DMS 273 (cell line): ENCODE measurements around the gene VTI1A.
"Not testable (repeated sequence)": the region's sequence is repeated elsewhere in the genome, so short reads cannot be mapped to it uniquely, and the experiment has no call there.

Source experiments
- DNase-seq: peaks from one replicate; lab custom pipeline; 2025; ENCODE audit not compliant: unreplicated experiment; lab: John Stamatoyannopoulos, UW

Gene VTI1A

DNA sequence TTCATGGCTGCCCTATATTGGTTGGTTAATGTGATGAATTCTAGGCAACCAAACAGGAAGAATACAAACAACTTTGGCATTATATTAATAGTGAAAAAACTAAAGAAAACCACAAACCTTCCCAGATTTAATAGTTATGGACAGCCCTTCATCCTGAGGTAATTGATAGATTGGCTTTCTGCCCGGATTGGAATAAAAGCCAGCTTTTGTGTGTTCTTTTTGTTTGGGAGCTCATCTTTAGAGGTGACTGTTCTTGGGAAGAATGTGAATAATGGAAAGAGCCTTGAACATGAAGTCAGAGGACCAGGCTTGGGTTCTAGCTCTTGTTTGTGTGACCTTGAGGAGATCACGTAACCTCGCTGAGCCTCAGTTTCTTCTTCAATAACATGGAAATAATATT lies 92.3 kb downstream of the VTI1A start:
- DNase-seq = no peak

DNA sequence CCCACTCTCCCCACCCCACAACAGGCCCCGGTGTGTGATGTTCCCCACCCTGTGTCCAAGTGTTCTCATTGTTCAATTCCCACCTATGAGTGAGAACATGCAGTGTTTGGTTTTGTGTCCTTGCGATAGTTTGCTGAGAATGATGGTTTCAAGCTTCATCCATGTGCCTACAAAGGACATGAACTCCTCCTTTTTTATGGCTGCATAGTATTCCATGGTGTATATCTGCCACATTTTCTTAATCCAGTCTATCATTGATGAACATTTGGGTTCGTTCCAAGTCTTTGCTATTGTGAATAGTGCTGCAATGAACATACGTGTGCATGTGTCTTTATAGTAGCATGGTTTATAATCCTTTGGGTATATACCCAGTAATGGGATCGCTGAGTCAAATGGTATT lies 95.8 kb downstream of the VTI1A start:
- not testable (repeated sequence) for DNase-seq

DNA sequence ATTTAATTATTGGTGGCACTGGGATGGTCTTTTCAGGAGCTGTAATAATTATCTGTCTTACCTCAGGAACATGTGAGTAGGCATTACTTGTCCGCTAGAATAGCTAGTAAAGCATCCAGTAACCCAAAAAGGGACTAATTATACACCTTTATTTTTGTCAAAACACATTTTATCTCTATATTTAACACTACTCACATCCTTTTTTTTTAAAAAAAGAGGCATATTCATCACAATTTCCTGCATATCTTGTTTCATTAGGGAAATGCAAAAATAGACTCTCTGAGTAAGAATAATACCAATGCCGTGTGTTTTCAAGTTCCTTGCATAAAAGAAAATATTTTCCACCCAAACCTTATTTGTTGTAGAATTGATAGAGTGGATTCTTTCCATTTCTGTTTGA lies 99.5 kb downstream of the VTI1A start:
- DNase-seq = no peak

DNA sequence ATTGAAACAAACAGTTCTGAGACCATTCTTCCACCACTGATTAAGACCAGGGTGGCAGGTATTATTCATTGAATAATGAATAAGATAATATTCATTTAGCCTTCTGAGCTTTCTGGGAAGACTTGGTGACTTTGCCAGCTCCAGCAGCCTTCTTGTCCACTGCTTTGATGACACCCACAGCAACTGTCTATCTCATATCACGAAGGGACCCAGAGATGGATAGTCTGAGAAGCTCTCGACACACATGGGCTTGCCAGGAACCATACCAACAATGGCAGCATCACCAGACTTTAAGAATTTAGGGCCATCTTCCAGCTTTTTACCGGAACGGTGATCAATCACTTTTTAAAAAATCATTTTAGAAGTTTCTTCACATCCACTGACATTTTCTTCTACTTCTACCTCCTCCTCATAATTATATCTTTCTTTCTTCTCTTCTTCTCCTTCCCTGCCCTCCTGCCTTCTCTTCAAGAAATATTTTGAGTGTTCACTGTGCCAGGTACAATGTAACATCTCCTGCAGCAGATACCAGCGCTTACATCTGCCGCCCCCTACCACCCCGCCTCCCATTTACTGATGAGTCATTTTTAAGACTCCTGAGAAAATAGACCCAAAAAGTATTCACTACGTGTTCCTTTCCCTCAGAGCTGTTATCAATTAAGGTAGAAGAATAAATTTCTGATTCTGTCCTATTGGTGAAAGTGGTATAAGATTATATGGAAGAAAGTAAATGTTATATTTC lies 101.7 kb downstream of the VTI1A start:
- DNase-seq = no peak

DNA sequence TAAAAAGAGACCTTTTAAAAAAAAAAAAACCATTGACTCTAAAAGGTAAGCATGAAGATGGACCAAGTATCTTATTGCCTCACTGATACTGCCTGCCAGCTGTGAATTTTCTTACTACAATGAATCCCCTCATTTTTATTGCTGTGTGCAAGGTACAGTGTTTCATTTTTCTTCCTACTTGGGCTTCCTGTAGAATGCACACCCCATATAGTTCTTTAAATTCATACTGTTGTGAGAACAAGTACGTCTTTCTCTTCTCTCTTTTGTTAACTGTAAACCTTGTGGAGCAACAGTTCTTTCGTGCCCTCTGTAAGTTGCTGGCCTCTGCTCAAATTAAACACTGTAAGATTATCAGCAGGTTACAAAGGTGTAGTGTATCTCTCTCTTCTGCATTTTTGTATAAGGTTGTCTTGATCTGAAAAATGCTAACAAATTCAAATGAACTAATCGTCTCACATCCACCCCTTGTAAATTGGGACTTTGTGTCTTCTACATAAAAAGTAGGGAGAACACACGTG lies 105.6 kb downstream of the VTI1A start:
- DNase-seq = no peak

DNA sequence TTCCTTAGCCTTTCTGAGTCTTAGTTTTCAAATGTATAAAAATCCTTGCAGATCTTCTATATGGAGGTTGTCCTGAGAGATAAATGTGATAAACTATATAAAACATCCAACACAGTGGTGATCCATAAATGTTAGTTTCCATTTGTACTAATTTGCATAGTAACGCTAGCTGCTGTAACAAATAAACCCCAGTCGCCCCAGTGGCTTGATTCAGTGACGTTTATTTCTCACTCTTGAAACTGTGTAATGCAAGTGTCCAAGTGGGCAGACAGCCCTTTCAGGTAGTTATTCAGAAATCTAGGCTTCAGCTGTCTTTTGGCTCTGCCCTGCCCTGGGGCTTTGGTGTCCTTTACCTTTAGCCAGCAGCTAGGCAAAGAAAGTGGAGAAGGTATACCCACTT lies 106.3 kb downstream of the VTI1A start:
- DNase-seq = no peak

DNA sequence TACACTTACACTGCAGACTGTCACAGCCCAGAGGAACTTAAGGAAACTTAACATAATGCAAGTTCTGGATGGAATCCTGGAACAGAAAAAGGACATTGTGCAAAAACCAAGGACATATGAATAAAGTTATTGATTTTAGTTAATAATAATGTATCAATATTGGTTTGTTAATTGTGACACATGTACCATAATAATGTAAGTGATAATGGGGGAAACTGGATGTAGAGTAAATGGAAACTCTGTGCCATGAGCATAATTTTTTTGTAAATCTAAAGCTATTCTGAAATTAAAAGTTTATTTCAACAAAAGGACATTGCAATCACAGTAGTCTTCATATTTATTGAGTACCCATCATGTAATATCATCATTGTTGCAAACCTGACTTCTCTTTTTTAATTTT lies 107.2 kb downstream of the VTI1A start:
- no peak for DNase-seq

DNA sequence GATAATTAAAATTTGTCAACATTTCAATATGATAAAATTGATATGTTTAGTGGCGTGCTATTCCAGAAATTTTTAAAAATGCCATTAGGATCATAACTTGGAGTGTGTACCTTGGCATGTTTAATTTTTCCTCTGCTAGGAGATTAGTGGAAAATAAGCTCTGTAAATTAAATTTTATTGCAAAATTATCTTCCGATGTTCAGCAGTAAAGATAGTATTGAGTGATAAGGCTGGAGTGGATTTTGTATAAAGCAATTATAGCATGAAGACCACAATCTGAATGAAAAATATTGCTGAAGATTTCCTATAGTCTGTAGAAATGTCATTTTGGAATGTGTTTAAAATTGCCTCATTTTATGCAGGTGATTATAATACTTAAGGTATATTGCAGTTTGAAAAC lies 110.2 kb downstream of the VTI1A start:
- no peak for DNase-seq

DNA sequence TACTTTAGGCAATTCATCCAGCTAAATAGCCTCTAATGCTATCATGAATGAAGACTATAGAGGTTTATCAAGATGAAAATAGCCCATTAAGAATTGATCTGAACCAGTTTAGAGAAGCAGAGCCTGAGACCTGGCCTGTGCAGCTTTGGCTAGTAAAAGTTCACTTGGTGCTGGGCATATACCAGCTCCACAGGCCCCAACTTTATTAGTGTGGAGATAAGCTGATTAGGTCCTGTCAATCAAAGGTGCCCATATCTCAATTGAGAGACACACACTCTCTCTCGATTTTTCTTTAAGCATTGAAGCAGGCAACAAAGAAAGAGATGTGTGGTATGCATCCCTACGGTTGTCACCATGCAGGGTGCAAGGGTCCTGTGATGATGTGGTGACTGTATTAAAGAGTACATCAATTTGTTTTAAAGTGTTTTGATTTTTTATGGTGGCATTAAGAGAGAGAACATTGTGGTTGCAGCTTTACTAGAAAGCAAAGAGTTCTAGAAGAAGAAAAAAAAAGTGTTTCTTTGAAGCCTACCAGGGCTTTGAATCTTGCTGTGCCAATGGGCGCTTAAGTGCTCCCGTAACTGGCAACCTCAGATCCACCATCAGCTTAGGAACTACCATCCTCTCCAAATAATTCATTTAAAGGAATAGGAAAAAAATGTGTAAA lies 111.6 kb downstream of the VTI1A start:
- DNase-seq = no peak

DNA sequence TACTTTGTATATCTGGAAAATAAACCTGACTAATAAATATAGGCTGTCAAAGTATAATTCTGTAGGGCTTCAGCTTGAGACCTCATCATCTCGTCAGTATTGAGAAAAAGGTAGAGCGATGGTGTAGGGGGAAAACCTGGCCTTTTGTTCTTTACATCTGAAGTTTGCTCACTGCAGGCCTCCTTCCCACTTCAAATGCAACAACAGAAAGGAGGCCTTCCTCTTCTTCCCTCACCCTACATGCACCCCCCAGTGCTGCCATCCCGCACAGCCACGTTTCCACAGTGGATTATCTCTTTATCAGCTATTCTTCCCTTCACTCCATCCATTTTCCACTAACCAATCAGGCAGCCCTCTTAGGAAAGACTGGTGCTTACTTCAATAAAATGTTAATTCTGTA lies 112.3 kb downstream of the VTI1A start:
- no peak for DNase-seq

DNA sequence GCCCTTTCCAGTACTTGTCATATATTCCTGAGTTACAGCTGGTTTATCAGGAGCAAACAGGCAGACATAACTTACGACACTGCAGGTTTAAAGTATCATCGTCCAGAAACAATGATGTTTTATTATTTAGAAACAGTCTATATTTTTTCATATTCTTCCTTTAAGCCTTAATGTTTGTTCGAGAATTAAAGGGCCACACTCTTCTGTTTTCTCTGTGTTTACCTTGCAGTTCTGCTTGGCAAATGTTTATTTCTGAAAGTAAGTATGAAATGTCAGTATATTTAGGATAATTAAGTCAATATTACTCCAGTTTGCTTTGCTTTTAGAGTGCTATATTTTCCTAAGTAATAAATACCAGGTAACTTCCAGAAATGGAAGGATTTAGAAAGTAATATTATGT lies 115.1 kb downstream of the VTI1A start:
- DNase-seq = no peak

DNA sequence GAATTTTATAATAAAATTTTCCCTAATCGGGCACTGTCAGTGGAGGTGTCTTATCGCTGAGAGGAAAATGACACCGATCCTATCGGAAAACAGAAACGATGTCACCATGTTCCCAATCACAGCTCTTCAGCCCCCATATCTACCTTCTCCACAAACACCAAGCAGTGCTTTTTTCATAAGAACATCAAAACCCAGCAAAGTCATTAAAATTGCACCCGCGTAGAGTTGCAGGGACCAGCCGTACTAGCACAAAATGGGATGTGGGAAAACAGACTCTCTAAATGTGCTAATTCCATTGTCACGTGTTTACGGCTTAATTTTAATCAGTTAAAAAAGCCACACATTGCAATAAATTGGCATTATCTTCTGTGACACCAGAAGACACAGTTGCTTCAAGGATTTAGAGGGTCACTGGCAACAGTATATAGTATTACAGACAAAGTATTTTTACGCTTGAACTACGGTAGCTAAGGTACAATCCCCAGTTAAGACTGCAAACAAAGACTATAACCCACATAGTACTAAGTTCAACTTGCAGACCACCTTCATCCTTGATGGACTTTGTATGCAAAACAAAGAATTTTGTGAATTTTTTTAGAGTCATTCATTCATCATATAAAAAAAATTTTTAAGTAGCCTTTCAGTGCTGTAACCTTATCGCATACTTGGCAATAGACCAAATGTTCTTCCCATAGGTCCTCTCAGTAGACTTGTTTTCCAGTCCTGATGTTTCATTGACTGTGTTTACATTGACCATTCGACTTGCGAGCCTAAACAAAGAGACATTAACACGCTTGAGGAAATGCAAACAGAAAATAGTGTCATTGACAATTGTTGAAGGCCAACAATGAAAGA lies 116.0 kb downstream of the VTI1A start:
- no peak for DNase-seq

DNA sequence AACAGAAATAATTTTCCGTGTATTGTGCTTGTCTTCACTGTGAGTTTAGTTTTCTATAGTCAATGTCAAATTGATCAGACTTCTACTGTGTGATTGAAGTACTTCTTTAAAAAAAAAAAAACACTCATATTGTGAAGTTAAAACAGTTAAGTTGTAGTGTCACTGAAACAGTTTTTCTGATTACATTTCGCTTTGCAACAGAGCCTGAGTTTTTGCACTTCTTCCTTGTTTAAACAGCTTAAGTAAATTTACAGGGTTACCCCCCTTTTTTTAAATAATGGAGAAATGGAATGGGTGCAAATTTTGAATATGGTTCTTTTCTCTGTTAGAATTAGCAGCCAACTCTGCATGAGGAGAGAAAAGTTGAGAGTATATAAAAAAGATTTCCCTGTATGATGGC lies 117.3 kb downstream of the VTI1A start:
- DNase-seq = no peak

DNA sequence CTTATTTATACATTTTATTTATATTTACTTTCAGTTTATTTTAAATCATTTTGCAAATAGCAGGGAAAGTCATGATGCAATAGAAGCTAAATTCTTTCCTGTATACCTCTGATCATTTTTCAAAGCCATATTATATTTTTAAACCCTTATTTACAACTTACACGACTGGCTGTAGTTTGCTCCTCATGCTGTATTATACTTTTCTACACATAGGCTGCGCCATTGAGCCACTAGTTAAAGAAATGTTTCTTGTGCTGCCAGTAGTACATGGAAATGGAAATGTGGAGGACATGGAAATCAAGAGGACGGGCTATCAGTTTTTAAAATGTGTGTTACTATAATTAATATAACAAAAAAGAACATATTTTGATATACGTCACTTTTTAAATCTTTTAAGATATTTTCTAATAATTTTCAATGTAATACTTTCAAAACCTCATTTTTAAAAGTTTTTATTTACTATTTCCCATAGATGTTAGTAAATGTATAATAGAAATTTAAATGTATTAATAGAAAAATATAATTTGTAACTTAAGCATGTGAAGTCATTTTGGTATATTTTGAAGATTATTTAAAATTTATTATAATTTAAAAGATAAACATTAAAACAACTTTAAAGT lies 118.5 kb downstream of the VTI1A start:
- DNase-seq = peak; percentile 79

DNA sequence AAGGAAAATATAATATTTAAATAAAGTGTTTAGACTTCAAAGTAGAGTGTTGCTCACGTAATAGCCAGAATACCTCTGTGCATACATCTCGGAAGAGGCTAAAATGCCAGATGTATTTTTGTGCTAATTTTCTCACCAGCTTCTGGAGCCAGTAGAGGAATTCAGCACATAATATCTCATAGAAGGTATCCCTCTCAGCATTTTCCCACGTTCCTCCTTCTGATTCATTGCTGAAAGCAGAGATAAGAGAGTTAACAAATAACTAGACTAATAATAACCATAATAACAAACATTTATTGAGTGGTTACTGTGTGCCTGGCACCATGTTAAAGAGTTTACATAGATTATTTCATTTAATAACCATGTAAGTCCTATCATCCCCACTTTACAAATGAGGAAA lies 123.6 kb downstream of the VTI1A start:
- no peak for DNase-seq

DNA sequence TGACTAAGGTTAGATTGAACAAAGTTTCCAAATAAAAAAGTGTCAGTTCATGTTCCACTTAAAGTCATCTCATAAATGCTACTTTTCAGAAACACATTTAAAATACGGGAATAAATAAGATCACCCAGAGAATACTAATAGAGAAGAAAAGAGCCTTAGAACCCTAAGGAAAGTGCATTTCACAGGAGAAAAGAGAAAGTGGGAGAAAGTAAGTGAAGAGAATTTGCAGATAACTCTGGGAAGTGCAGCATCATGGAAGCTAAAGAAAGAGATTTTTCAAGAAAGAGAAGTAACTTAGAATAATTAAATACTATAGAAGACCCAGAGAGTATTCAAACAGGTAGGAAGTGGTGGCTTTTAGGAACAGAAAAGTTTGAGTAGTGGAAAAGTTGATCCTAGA lies 132.6 kb downstream of the VTI1A start:
- no peak for DNase-seq

DNA sequence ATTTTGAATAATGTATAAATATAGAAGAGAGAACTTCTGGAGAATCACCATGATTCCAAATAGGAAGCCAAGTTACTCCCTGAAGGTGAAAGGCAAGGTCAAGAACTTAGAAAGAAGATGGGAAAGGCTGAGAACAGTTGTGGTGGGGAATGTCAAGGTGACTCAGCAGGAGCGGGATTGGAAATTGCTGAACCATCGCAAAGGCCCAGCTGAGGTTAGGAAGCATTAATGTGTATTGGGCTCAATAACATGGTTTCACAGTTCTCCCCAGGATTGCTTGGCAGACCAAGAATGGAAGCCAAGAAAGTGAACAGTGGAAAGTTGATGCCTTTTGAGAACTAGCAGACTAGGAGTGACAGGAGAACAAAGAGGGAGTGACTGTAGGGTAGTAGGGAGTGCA lies 133.3 kb downstream of the VTI1A start:
- DNase-seq = no peak

DNA sequence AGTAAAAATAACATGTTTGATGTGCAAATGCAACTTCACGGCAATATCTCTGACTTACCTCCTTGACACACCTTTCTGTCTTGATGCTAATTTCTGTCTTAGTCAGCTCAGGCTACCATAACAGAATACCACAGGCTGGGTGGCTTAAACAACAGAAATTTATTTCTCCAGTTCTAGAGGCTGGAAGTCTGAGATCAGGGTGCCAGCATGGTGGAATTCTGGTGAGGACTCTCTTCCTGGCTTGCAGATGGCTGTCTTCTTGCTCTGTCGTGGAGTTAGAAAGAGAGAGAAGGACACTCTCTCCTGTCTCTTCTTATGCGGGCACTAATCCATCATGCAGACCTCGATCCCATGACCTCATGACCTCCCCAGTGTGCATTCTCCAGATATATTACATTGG lies 134.9 kb downstream of the VTI1A start:
- no peak for DNase-seq

DNA sequence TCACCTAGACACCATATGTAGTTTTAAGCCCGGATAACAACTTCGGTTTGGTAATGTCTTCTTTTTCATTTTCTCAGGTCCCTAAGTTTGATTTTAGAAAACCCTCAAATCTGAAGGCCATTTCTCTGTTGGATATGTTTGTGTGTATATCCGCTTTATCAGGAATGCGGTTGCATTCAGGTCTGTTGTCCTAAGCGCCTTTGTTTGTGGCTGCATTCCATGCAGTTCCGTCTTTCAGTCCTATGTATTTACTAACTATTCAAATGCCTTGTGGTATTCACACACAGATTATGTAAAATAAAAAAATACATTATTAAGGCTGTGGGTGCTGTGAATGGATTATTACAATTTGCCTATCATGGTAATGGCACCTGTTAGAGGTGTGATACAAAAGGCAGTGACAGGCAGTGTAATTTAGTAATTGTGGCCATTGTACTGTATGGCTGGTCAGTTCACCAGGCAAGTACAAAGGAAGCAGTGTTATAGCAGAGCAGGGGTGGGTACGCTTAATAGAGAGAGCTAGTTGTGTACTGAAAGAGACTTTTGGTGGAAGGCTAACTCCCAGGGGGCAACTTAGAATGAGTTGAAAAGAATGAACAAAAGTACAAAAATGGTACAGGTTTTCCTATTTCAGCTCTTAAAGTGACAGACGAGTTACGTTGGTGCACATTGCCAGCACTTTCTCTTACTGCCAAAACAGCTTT lies 136.4 kb downstream of the VTI1A start:
- no peak for DNase-seq

DNA sequence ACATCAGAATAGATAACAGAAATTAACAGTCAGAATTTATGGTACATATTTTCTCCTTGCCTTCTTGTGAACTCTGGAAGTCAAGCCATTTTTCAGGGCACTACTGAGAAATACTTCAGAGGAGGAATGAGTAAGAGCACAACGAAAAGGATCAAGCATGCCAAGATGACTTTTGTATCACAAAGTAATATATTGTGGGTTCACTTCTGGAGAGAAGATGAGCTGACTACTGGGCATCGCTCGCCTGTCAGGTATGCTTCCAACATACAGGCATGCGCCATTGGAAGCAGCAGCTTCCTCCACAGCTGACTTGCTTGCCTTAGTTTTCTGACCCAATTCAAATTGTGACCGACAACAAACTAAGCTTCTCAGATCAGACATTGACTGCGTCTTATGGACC lies 137.3 kb downstream of the VTI1A start:
- no peak for DNase-seq

DNA sequence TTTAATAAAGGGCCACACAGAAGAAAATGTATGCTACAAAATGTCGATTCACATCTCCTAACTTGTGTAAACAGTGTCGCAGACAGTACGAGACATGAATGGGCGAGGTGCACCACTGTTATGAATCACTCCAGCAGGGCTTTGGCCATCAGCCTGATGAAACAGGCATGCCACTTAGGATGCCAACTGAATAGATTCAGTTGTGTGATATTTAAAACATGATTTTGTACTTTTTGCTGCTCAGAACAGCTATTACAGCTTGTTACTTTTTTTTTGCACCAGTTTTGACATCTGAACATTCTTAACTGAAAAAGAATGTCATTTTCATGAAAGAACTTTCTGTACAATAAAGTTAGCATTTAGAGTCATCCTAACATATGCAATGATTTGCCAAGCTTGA lies 138.1 kb downstream of the VTI1A start:
- DNase-seq = no peak
